CD1c-positive myeloid dendritic cell (primary cell): Measurements from ENCODE around the gene MSMB.
A peak's percentile ranks its signal among the peaks of the same experiment; 100 is the strongest.
"Not testable (repeated sequence)": the region's sequence is repeated elsewhere in the genome, so short reads cannot be mapped to it uniquely, and the experiment has no call there.

Source experiments
- DNase-seq: peaks from one replicate; pipeline ENCODE4 v3.0.0-alpha.2; 2016; ENCODE audit errors: extremely low spot score

The MSMB gene

DNA sequence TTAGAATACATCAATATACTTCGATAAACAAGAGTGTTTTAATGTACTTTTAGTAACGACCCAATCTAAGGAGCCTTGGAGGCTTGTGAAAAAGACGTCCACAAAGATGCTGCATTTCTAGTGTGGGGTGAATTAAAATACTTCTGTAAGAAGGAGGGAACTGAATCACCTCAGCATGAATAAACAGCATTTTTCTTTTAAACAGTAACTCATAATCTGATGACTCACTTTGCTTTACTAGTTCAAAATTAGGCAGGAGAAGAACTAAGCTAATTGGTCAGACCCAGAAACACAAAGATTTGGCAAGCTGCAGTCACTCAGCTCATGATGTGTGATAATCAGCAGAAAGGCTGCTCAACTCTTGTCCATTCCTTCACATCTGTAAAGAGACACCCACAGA, 39.9 kb downstream of the MSMB start:
- DNase-seq, result no peak

- DNase-seq, result no peak
Measured at GRCh38 chr10:46005383-46005782, 40.7 kb downstream of the MSMB start.

- no peak for DNase-seq
Measured at GRCh38 chr10:46004963-46005362, 41.1 kb downstream of the MSMB start.

DNA sequence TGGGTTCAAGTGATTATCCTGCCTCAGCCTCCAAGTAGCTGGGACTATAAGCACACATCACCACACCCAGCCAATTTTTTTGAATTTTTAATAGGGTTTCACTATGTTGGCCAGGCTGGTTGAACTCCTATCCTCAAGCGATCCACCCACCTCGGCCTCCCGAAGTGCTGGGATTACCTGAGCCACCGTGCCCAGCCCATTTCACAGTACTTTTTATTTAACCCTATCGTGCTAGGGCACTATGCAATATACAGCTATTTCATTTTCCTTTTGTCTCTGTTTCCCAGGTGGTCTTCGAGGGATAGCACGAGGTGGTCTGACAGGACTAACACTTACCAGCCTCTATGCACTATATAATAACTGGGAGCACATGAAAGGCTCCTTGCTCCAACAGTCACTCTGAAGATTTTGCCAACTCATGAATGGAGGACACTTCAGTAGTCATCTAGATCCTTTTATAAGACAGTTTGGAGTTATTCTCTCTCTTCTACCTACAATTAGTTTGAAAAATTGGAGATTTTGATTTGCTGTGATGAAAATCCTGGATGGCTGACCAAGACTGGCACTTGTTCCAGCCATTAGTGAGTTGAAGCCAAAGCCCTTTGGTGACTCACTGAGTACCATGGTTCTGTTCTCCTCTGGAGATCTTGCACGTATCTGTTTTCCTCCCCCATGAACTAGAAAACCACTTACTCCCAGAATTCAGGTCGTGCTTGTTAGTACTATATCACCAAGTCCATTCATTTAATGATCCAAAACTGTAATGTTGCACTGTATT, 43.0 kb downstream of the MSMB start:
- DNase-seq, result no peak

DNA sequence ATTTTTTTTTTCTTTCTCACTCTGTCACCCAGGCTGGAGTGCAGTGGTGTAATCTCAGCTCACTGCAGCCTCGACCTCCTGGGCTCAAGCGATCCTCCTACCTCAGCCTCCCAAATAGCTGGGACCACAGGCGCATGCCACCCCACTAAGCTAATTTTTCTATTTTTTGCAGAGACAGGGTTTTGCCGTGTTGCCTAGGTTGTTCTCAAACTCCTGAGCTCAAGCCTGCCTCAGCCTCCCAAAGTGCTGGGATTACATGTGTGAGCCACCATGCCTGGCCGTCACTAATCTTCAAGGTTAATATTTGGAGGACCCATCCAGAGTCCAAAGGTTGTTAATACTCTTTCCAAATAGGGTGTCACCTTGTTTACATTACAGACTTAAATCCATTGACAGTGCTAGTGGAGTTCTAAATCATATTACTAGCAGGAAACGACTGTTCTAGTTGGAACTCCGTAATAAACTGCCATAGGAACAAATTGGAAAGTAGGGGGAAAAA, 43.8 kb downstream of the MSMB start:
- DNase-seq, result not testable (repeated sequence)

DNA sequence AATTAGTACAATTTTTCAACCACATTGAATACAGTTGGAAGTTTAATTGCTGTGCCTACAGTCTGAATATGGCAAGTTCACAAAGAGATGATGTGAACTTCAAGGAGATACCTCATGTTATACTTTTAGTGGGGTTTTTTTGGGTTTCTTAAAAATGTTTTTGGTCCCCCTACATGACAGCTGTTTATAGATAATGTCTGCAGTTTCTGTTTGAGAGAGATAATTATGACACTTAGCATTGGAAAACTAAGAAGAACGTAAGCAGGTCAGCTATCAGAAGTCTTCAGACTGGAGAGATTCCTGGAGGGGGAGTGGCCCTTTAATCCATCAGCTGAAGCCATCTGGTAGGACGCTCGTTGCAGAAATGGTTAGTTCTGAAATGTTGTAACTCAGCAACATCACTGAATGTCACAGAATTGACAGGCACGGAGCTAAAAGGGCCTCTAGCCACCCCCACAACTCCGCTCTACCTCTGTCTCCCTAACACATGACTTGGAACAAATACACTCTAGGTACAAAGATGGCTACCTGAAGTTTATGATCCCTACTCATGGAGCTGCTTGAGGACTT, 44.8 kb downstream of the MSMB start:
- no peak for DNase-seq

DNA sequence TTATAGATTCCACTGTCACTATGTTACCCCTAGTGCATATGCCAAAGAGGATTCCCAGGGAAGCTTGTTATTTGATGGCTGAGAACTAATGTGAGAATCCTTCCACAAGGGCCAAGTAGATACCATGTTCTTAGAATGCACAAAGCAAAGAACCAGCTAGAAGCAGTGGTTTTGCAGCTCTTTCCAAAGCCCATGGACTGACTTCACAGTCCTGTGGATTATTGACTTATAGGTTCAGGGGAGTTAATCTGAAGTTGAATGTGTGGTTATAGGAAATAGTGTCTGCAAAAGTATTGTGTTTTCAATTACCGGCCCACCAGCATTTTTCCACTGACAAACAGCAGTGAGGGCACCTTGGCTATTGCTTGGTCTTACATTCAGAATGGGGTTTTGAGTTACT, 45.5 kb downstream of the MSMB start:
- DNase-seq, result no peak

GRCh38 chr10:45999955-46000354, 46.1 kb downstream of the MSMB start:
- not testable (repeated sequence) for DNase-seq

DNA sequence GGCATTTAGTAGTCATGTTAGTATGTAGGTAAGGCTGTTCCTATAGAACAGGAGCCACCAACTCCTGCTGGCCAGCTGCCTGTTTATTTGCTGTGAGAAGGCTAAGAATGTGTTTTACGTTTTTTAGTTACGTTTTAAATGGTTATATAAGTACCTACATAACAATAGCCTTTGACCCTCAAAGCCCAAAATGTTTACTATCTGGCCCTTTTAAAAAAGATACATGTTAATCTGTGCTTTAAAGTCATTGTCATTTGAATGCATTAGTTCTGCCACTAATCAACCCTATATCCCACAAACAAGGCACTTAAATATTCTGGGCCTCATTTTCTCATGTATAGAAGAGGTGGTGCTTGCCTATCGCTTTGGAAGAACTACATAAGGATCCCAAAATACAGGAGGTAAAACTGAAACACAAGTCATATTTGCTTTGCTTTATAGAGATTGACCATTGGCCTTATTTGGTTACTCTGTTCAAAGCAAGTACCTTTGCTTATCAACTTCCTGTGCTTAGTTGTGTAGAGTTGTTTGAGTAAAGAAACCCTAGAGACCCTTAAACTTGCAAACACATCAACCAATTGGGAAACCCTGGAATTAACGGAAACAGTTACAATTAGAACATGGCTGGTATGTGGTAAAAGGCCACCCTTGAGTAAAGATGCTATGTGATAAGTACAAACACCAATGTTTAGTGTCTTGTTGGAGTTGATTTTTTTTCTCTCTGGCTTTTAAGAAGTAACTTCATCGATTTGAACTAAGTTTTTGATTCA, 47.9 kb downstream of the MSMB start:
- DNase-seq, result no peak

- no peak for DNase-seq
Measured at GRCh38 chr10:45997557-45997956, 48.5 kb downstream of the MSMB start.

DNA sequence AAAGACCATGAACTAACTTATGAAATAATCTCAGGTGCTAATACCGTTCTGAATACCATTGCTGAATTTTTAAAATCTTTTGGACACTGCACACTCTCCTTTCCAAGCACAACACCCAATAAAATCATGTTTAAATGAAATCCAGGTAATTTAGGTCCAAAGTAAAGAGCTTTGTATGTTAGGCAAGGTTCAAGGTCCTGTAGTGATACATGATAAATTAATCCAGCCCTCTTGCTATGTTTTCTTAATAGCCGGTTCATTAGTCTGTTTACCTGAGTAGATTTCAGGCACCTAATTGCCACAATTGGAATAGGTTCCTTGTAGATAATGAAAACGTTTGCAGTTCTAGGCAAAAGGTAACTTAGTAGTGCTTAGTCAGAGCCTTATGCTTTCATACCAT, 60.5 kb downstream of the MSMB start:
- not testable (repeated sequence) for DNase-seq

- DNase-seq, result not testable (repeated sequence)
Measured at GRCh38 chr10:45984473-45984872, 61.6 kb downstream of the MSMB start.

- peak; percentile 58 for DNase-seq
Measured at GRCh38 chr10:45983538-45984186, 62.4 kb downstream of the MSMB start.
